ENCODE data around the gene CSNK1D.

GRCh38 chr17:82229698-82230608 lies 43.5 kb downstream of the CSNK1D start:
- TF ChIP-seq CTCF (IDR thresholded peaks at IDR 0.05) (no peak), POLR2A (IDR thresholded peaks at IDR 0.05) (no peak)
